H9 (cell line): ENCODE measurements around the gene IMMP2L. TPM values are rescaled to one million over a fixed set of nuclear protein-coding genes. Genes with fewer than 3 reads are reported as not detected.
"Not testable (repeated sequence)": the region's sequence is repeated elsewhere in the genome, so short reads cannot be mapped to it uniquely, and the experiment has no call there.

Experiments
- DNase-seq: peaks from one replicate; pipeline ENCODE4 v3.0.0-alpha.2; 2017
- H2AFZ ChIP-seq: one replicate; pipeline ENCODE4 v1.6.1; 2013; ENCODE audit warnings: mild to moderate bottlenecking, low read length, control low read depth, moderate library complexity
- H2AK5ac ChIP-seq: 2 replicates; pipeline ENCODE4 v1.6.1; 2013; ENCODE audit warnings: low read length, control low read depth, mixed read lengths; ENCODE audit not compliant: insufficient read length
- H2BK120ac ChIP-seq: one replicate; pipeline ENCODE4 v1.6.1; 2013; ENCODE audit warnings: low read depth, mild to moderate bottlenecking, low read length, control low read depth, inconsistent platforms; ENCODE audit not compliant: poor library complexity, severe bottlenecking
- H2BK12ac ChIP-seq: 2 replicates; pipeline ENCODE4 v1.6.1; 2013; ENCODE audit warnings: low read length, control low read depth, mixed read lengths, low read depth; ENCODE audit not compliant: insufficient read length
- H2BK15ac ChIP-seq: 2 replicates; pipeline ENCODE4 v1.6.1; 2013; ENCODE audit warnings: low read depth, low read length, control low read depth
- H2BK20ac ChIP-seq: one replicate; pipeline ENCODE4 v1.6.1; 2013; ENCODE audit warnings: low read depth, mild to moderate bottlenecking, low read length, control low read depth, inconsistent platforms; ENCODE audit not compliant: poor library complexity, severe bottlenecking
- H2BK5ac ChIP-seq: 2 replicates; pipeline ENCODE4 v1.6.1; 2013; ENCODE audit warnings: low read length, control low read depth, mixed read lengths; ENCODE audit not compliant: insufficient read length
- H3K14ac ChIP-seq: 2 replicates; pipeline ENCODE4 v1.6.1; 2013; ENCODE audit warnings: low read length, control low read depth; ENCODE audit not compliant: insufficient read depth
- H3K18ac ChIP-seq: 2 replicates; pipeline ENCODE4 v1.6.1; 2013; ENCODE audit warnings: low read depth, mild to moderate bottlenecking, mixed read lengths, low read length, control low read depth; ENCODE audit not compliant: insufficient read length
- H3K23ac ChIP-seq: 2 replicates; pipeline ENCODE4 v1.6.1; 2013; ENCODE audit warnings: low read length, control low read depth, mixed read lengths, low read depth; ENCODE audit not compliant: insufficient read length
- H3K23me2 ChIP-seq: 2 replicates; pipeline ENCODE4 v1.6.1; 2013; ENCODE audit warnings: low read depth, mild to moderate bottlenecking, mixed read lengths, low read length, control low read depth; ENCODE audit not compliant: insufficient read length, poor library complexity, severe bottlenecking
- H3K27ac ChIP-seq: 2 replicates; pipeline ENCODE4 v1.5.1; 2013; ENCODE audit warnings: low read length, control low read depth, mixed read lengths, low read depth; ENCODE audit not compliant: insufficient read length
- H3K27me3 ChIP-seq: 2 replicates; pipeline ENCODE4 v1.6.1; 2013; ENCODE audit warnings: low read length, control low read depth, inconsistent platforms; ENCODE audit not compliant: insufficient read depth
- H3K4ac ChIP-seq: 2 replicates; pipeline ENCODE4 v1.6.1; 2013; ENCODE audit warnings: low read depth, mild to moderate bottlenecking, control low read depth, inconsistent platforms, low read length, moderate library complexity
- H3K4me1 ChIP-seq: 2 replicates; pipeline ENCODE4 v1.6.1; 2013; ENCODE audit warnings: low read length, control low read depth, inconsistent platforms; ENCODE audit not compliant: insufficient read depth
- H3K4me2 ChIP-seq: 2 replicates; pipeline ENCODE4 v1.6.1; 2013; ENCODE audit warnings: low read length, control low read depth, mixed read lengths; ENCODE audit not compliant: insufficient read length, insufficient read depth
- H3K56ac ChIP-seq: 2 replicates; pipeline ENCODE4 v1.6.1; 2013; ENCODE audit warnings: low read depth, mild to moderate bottlenecking, mixed read lengths, low read length, control low read depth; ENCODE audit not compliant: insufficient read length
- H3K79me1 ChIP-seq: 2 replicates; pipeline ENCODE4 v1.6.1; 2013; ENCODE audit warnings: low read depth, mild to moderate bottlenecking, moderate library complexity, low read length, control low read depth, inconsistent platforms; ENCODE audit not compliant: insufficient read depth, poor library complexity, severe bottlenecking
- H3K79me2 ChIP-seq: 2 replicates; pipeline ENCODE4 v1.6.1; 2013; ENCODE audit warnings: low read length, control low read depth, inconsistent platforms; ENCODE audit not compliant: insufficient read depth
- H3K9ac ChIP-seq: 2 replicates; pipeline ENCODE4 v1.6.1; 2013; ENCODE audit warnings: low read length, control low read depth, mixed read lengths; ENCODE audit not compliant: insufficient read length; ENCODE audit errors: extremely low read depth
- H3K9me3 ChIP-seq: one replicate; pipeline ENCODE4 v1.6.1; 2013; ENCODE audit warnings: low read depth, low read length, inconsistent platforms; ENCODE audit not compliant: control insufficient read depth
- H3T11ph ChIP-seq: one replicate; pipeline ENCODE4 v1.6.1; 2013; ENCODE audit warnings: mild to moderate bottlenecking, low read length, control low read depth, inconsistent platforms
- H4K20me1 ChIP-seq: one replicate; pipeline ENCODE4 v1.6.1; 2013; ENCODE audit not compliant: control insufficient read depth, insufficient read length, insufficient read depth
- H4K5ac ChIP-seq: 2 replicates; pipeline ENCODE4 v1.6.1; 2013; ENCODE audit warnings: low read depth, mild to moderate bottlenecking, mixed read lengths, low read length, control low read depth; ENCODE audit not compliant: insufficient read length
- H4K8ac ChIP-seq: replicated peaks from 2 replicates; pipeline ENCODE4 v1.6.1; 2013; ENCODE audit warnings: low read length, control low read depth, mixed read lengths, low read depth; ENCODE audit not compliant: insufficient read length
- H4K91ac ChIP-seq: 2 replicates; pipeline ENCODE4 v1.6.1; 2013; ENCODE audit warnings: low read depth, mild to moderate bottlenecking, moderate library complexity, mixed read lengths, low read length, control low read depth; ENCODE audit not compliant: insufficient read length
- H3K27ac Mint-ChIP-seq, 3 experiments: 2 replicates in 2 of 3; 3 replicates in 1 of 3; pipeline ENCODE4 v1.8.0; 2020 to 2021; ENCODE audit warnings: mixed read lengths in 3 of 3, mild to moderate bottlenecking in 1 of 3, moderate library complexity in 1 of 3
- H3K27me3 Mint-ChIP-seq: 2 replicates; pipeline ENCODE4 v1.8.0; 2021; ENCODE audit warnings: low read depth, mild to moderate bottlenecking, moderate library complexity, mixed read lengths
- H3K36me3 Mint-ChIP-seq, 3 experiments: 2 replicates in 2 of 3; 3 replicates in 1 of 3; pipeline ENCODE4 v1.8.0; 2020 to 2021; ENCODE audit warnings: low read depth in 3 of 3, mixed read lengths in 3 of 3; ENCODE audit not compliant: insufficient read depth in 1 of 3
- H3K4me1 Mint-ChIP-seq, 2 experiments: 2 replicates each; pipeline ENCODE4 v1.8.0; 2020; ENCODE audit warnings: mixed read lengths in 2 of 2
- H3K4me3 Mint-ChIP-seq, 2 experiments: 2 replicates in 1 of 2; 3 replicates in 1 of 2; pipeline ENCODE4 v1.8.0; 2020 to 2021; ENCODE audit warnings: mild to moderate bottlenecking in 2 of 2, mixed read lengths in 2 of 2, moderate library complexity in 1 of 2
- H3K9me3 Mint-ChIP-seq, 2 experiments: 2 replicates in 1 of 2; 3 replicates in 1 of 2; pipeline ENCODE4 v1.8.0; 2020; ENCODE audit warnings: mild to moderate bottlenecking in 2 of 2, mixed read lengths in 2 of 2, moderate library complexity in 1 of 2
- WGBS: extraction: QIAGEN DNeasy Blood & Tissue Kit; methylation state at CpG from one replicate; pipeline ENCODE4 v1.1.7; 2013; ENCODE audit warnings: missing lambda C conversion rate, low lambda C conversion rate, mixed read lengths; ENCODE audit not compliant: insufficient read length; ENCODE audit errors: extremely low coverage; 5-methylcytosine and 5-hydroxymethylcytosine counted together
- total RNA-seq: library from RNA; stranded (reverse); gene quantifications from 2 replicates; pipeline ENCODE4 v1.2.1, GENCODE V29; 2021
- TF ChIP-seq, protein P1 (sequence below): fragments of 200-600 bp; sonication (generic); conservative IDR thresholded peaks from 3 replicates; pipeline ENCODE4 v1.8.0; 2021; ENCODE audit warnings: antibody characterized with exemption, mild to moderate bottlenecking

The IMMP2L gene
- total RNA-seq, 1 experiment from 2014 or later: 14.7 TPM

DNA sequence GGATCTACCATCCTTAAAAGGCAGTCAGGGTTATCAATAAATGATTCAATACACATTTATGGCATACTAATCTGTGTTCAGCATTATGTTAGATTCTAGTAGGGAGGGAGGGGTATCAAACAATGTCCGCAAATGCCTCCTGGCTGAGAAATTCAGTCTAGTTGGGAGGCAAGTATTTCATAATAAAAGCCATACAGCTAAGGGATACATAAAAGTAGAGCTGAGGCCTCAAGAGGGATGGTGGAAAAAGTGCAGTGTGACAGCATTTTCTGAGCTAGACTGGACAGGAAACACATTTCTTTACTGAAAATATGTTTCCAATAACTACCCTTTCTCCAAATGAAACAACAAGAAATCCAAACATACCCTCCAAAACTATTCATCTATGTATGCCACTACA lies 624.1 kb downstream of the IMMP2L start:
- DNase-seq: no peak

DNA sequence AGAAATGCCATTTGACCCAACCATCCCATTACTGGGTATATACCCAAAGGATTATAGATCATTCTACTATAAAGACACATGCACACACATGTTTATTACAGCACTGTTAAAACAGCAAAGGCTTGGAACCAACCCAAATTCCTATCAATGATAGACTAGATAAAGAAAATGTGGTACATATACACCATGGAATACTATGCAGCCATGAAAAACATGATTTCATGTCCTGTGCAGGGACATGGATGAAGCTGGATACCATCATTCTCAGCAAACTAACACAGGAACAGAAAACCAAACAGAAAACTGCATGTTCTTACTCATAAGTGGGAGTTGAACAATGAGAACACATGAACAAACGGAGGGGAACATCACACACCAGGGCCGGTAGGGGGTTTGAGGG lies 625.6 kb downstream of the IMMP2L start:
- H3K27ac ChIP-seq, H3K9ac ChIP-seq, H3K14ac ChIP-seq, H3K4me3 Mint-ChIP-seq, H2BK20ac ChIP-seq, H3K18ac ChIP-seq, H3K27ac Mint-ChIP-seq, H2BK12ac ChIP-seq, H4K8ac ChIP-seq, H3K4me1 ChIP-seq, H3K9me3 ChIP-seq, H4K5ac ChIP-seq, H4K20me1 ChIP-seq, H2BK120ac ChIP-seq, H3K23ac ChIP-seq, H2AK5ac ChIP-seq, H3K4me2 ChIP-seq, H2BK5ac ChIP-seq, H3K56ac ChIP-seq, H3K27me3 ChIP-seq, H4K91ac ChIP-seq, H3T11ph ChIP-seq, H3K4me1 Mint-ChIP-seq, H2BK15ac ChIP-seq, H3K79me2 ChIP-seq, H2AFZ ChIP-seq, H3K27me3 Mint-ChIP-seq, H3K4ac ChIP-seq, H3K23me2 ChIP-seq, DNase-seq, H3K79me1 ChIP-seq: not testable (repeated sequence)
- Mint-ChIP-seq H3K9me3 (peaks cover 11 to 16% of the 10 kb centered on the region in 2 experiments; a peak in 4 of 5 replicates), H3K36me3 (peaks cover 1 to 20% (median 8%) of the 10 kb centered on the region in 3 experiments; a peak in 5 of 7 replicates)
- WGBS: no CpG with 5 or more reads among the region's 2 CpGs

More for the DNA sequence above, 624.1 kb downstream of the IMMP2L start:
- no peak overlapping the region for H3K4ac ChIP-seq
- H2BK12ac ChIP-seq: no peak overlapping the region
- H3K79me1 ChIP-seq: no peaks in the 10 kb centered on the region
- H3K27me3 ChIP-seq: no peaks in the 10 kb centered on the region
- H3T11ph ChIP-seq: no peak overlapping the region
- no peak overlapping the region for H3K14ac ChIP-seq
- peaks cover 1 to 20% (median 8%) of the 10 kb centered on the region in 3 experiments; a peak in 5 of 7 replicates for H3K36me3 Mint-ChIP-seq
- TF ChIP-seq, protein P1, sequence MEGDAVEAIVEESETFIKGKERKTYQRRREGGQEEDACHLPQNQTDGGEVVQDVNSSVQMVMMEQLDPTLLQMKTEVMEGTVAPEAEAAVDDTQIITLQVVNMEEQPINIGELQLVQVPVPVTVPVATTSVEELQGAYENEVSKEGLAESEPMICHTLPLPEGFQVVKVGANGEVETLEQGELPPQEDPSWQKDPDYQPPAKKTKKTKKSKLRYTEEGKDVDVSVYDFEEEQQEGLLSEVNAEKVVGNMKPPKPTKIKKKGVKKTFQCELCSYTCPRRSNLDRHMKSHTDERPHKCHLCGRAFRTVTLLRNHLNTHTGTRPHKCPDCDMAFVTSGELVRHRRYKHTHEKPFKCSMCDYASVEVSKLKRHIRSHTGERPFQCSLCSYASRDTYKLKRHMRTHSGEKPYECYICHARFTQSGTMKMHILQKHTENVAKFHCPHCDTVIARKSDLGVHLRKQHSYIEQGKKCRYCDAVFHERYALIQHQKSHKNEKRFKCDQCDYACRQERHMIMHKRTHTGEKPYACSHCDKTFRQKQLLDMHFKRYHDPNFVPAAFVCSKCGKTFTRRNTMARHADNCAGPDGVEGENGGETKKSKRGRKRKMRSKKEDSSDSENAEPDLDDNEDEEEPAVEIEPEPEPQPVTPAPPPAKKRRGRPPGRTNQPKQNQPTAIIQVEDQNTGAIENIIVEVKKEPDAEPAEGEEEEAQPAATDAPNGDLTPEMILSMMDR: no peak
- H2BK5ac ChIP-seq: no peak overlapping the region
- peak overlapping the region in 1 of 3 experiments; percentile 5; a peak in 2 of 7 replicates for H3K27ac Mint-ChIP-seq
- H2AFZ ChIP-seq: no peak overlapping the region
- no peak overlapping the region for H3K56ac ChIP-seq
- whole genome bisulfite sequencing: no CpG with 5 or more reads among the region's 1 CpG
- H3K23ac ChIP-seq: no peak overlapping the region
- H2AK5ac ChIP-seq: no peak overlapping the region
- H3K23me2 ChIP-seq: no peaks in the 10 kb centered on the region
- no peaks in the 10 kb centered on the region for H3K79me2 ChIP-seq
- H3K4me1 Mint-ChIP-seq: peaks cover 0 to 2% of the 10 kb centered on the region in 2 experiments
- peaks cover 11 to 16% of the 10 kb centered on the region in 2 experiments; a peak in 4 of 5 replicates for H3K9me3 Mint-ChIP-seq
- no peaks in the 10 kb centered on the region for H3K4me1 ChIP-seq
- H3K9ac ChIP-seq: no peak overlapping the region
- H4K5ac ChIP-seq: no peak overlapping the region
- no peak overlapping the region for H2BK15ac ChIP-seq
- H3K4me3 Mint-ChIP-seq: no peak overlapping the region
- no peaks in the 10 kb centered on the region for H3K9me3 ChIP-seq
- H3K18ac ChIP-seq: no peak overlapping the region
- no peak overlapping the region for H2BK120ac ChIP-seq
- no peak overlapping the region for H4K8ac ChIP-seq
- no peaks in the 10 kb centered on the region for H3K27me3 Mint-ChIP-seq
- no peaks in the 10 kb centered on the region for H4K20me1 ChIP-seq
- no peak overlapping the region for H3K27ac ChIP-seq
- H2BK20ac ChIP-seq: no peak overlapping the region
- no peak overlapping the region for H3K4me2 ChIP-seq
- no peak overlapping the region for H4K91ac ChIP-seq
